Measurements from ENCODE around the gene FBXL16. TPM values are rescaled to one million over a fixed set of nuclear protein-coding genes. Genes with fewer than 3 reads are reported as not detected.
"Not testable (repeated sequence)": the region's sequence is repeated elsewhere in the genome, so short reads cannot be mapped to it uniquely, and the experiment has no call there.

The FBXL16 gene
- total RNA-seq, 6 experiments from 2014 or later, result 0.05 to 2.3 (median 1.7) TPM; not detected in 3

GRCh38 chr16:746637-747036 is 41.0 kb upstream of the FBXL16 start:
- no peak for DNase-seq
- H3K4me3 ChIP-seq, result no peak overlapping the region
- no peaks in the 10 kb centered on the region for H3K27me3 ChIP-seq
- intact Hi-C loops (cut with DNase I), result no loop called here
- no peak overlapping the region for H3K27ac ChIP-seq
- H3K9me3 ChIP-seq, result no peaks in the 10 kb centered on the region
- no peaks in the 10 kb centered on the region for H3K36me3 ChIP-seq
- no peaks in the 10 kb centered on the region for H3K4me1 ChIP-seq
- WGBS (ENCODE audit: insufficient coverage, low coverage, low lambda C conversion rate, missing lambda C conversion rate), result no CpG with 5 or more reads among the region's 13 CpGs
- TF ChIP-seq CTCF (IDR thresholded peaks at IDR 0.05), result no peak
- ATAC-seq, result no peak

GRCh38 chr16:745739-746138 is 40.1 kb upstream of the FBXL16 start:
- 4% methylated on average over 8 of the region's 14 CpGs for WGBS (ENCODE audit: insufficient coverage, low coverage, low lambda C conversion rate, missing lambda C conversion rate)

GRCh38 chr16:743794-744500 is 38.3 kb upstream of the FBXL16 start:
- intact Hi-C loops (cut with DNase I), result no loop called here
- TF ChIP-seq POLR2A (IDR thresholded peaks at IDR 0.05) (no peak), CTCF (IDR thresholded peaks at IDR 0.05) (no peak)
- no peak for ATAC-seq
- DNase-seq, result no peak
- WGBS (ENCODE audit: insufficient coverage, low coverage, low lambda C conversion rate, missing lambda C conversion rate), result 70% methylated on average over 7 of the region's 21 CpGs
- Histone ChIP-seq H3K27ac (no peak overlapping the region), H3K4me1 (peaks cover 0 to 12% (median 5%) of the 10 kb centered on the region in 4 donors), H3K36me3 (no peaks in the 10 kb centered on the region), H3K27me3 (no peaks in the 10 kb centered on the region), H3K9me3 (no peaks in the 10 kb centered on the region), H3K4me3 (no peak overlapping the region)

More at GRCh38 chr16:745739-746138, 40.1 kb upstream of the FBXL16 start:
- no peak for DNase-seq
- no peak overlapping the region for H3K4me3 ChIP-seq
- no peaks in the 10 kb centered on the region for H3K36me3 ChIP-seq
- TF ChIP-seq POLR2A (IDR thresholded peaks at IDR 0.05) (no peak), CTCF (IDR thresholded peaks at IDR 0.05) (peak in 3 of 4 donors; percentile 14 to 24 (median 22))
- no peaks in the 10 kb centered on the region for H3K27me3 ChIP-seq
- no peak overlapping the region for H3K27ac ChIP-seq
- intact Hi-C loops (cut with DNase I), result no loop called here
- no peaks in the 10 kb centered on the region for H3K9me3 ChIP-seq
- peak in 2 of 4 donors; percentile 16 to 32 for ATAC-seq
- H3K4me1 ChIP-seq, result no peaks in the 10 kb centered on the region

- H3K27me3 ChIP-seq; H3K9me3 ChIP-seq; intact Hi-C loops (cut with DNase I); H3K36me3 ChIP-seq; DNase-seq; ATAC-seq; H3K27ac ChIP-seq; H3K4me3 ChIP-seq: not testable (repeated sequence)
- WGBS (ENCODE audit: insufficient coverage, low coverage, low lambda C conversion rate, missing lambda C conversion rate), result 56% methylated on average over 10 of the region's 14 CpGs
- peaks cover 0 to 12% (median 5%) of the 10 kb centered on the region in 4 donors for H3K4me1 ChIP-seq
Measured at GRCh38 chr16:742894-743293, 37.3 kb upstream of the FBXL16 start.

- H3K27ac ChIP-seq, result no peak overlapping the region
- H3K4me3 ChIP-seq, result no peak overlapping the region
- intact Hi-C loops (cut with DNase I), result no loop called here
- H3K4me1 ChIP-seq, result peaks cover 0 to 12% (median 5%) of the 10 kb centered on the region in 4 donors
- H3K9me3 ChIP-seq, result no peaks in the 10 kb centered on the region
- H3K36me3 ChIP-seq, result peaks cover 0 to 4% (median 2%) of the 10 kb centered on the region in 4 donors
- no peaks in the 10 kb centered on the region for H3K27me3 ChIP-seq
- TF ChIP-seq POLR2A (IDR thresholded peaks at IDR 0.05) (no peak), CTCF (IDR thresholded peaks at IDR 0.05) (no peak)
- WGBS (ENCODE audit: insufficient coverage, low coverage, low lambda C conversion rate, missing lambda C conversion rate), result 88% methylated on average over 8 of the region's 15 CpGs
- ATAC-seq, result no peak
- no peak for DNase-seq
Measured at GRCh38 chr16:741986-742629, 36.5 kb upstream of the FBXL16 start.

All from right lobe of liver (tissue), 6 donors.